ENCODE measurements around the gene PINLYP.

PINLYP gene

DNA sequence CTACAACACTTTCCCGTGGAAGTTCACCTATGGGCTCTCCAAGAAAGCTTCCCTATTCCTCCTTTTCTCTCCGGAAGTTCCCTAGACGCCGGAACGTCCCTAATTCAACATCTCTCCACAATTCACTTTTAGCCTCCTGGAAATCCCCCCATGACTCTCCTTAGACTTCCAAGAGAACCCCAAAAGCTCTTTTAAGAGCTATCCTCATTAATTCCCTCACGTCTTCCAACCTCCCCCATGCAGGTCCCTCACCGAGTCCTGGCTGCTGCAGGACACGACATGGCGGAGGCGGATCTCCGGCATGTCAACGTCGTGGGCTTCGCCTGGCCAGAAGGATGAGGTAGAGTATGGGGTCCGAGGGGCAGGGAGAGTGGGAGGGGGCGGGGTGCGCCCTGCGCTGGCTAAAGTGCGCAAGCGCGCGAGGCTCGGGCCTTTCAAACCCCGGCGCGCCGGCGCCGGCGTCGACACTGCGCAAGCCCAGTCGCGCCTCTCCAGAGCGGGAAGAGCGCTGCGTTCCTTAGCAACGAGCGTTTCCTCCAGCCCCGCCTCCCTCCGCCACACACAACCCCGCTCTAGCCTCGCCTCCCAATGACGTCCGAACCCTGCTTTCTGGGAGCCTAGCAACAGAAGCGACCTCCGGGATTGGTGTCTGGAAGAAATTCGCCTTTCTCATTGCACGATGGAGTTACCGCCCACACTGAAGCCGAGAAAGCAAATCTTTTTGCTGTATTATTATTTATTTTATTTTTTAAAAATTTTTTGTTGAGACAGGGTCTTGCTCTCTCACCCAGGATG is at the start of gene PINLYP, which contains the start of gene XRCC1:
PINLYP (plus strand) TSS at position 646 of the 795 bp plus-strand sequence. CDS start 1,391 bp downstream, outside the sequence.
XRCC1 (minus strand) TSS at position 372 of the 795 bp plus-strand sequence; CDS start at position 303, 69 bp downstream.
- Mint-ChIP-seq H3K36me3 (ENCODE audit: low read depth) (peaks cover 7% of the 10 kb centered on the region), H3K4me3 (peak within 1 kb of the TSS; percentile 90), H3K27ac (peak within 1 kb of the TSS; percentile 92), H3K27me3 (no peaks in the 10 kb centered on the region), H3K4me1 (ENCODE audit: low read depth) (peaks cover 59% of the 10 kb centered on the region), H3K9me3 (no peaks in the 10 kb centered on the region)

GRCh38 chr19:43525836-43526771 is 49.5 kb upstream of the PINLYP start:
- Mint-ChIP-seq H3K9me3 (no peaks in the 10 kb centered on the region), H3K4me1 (ENCODE audit: low read depth) (peaks cover 33% of the 10 kb centered on the region), H3K36me3 (ENCODE audit: low read depth) (no peaks in the 10 kb centered on the region), H3K27ac (peak overlapping the region; percentile 87), H3K4me3 (peak overlapping the region; percentile 80), H3K27me3 (no peaks in the 10 kb centered on the region)

DNA sequence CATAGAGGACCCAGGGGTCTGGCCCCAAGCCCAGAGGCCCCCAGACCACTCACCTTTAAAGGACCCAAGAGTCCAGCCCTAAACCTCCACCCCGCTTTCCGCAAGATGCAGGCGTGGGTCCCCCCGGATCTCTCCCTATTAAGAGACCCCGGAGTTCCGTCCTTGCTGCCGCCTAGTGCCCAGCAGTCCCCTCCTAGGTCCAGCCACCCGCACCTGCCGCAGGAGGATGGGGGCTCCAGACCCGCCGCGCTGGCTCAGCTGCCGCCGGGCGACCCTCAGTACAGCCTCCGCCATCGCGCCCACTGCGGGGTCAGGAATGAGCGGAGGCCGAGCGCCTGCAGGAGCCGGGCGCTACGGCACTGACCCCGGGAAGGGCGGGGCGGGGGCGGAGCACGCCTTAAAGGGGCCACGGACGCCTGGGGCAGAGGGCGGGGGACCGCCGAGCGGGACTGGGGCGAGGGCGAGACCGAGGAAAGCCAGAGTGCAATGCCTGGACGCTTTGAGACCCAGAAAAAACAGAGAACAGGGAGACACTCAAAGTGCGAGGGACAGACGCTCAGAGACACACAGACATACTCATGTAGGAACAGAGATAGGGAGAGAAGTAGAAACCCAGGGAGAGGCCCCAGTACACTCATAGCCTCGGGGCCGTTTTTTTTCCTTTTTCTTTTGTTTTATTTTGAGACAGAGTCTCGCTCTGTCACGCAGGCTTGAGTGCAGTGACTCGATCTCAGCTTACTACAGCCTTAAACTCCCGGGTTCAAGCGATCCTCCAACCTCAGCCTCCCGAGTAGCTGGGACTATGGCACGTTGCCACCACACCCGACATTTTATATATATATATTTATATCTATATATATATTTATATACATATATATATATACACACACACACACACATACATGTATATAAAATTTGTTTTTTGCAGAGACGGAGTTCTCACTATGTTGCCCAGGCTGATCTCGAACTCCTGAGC is 48.4 kb upstream of the PINLYP start, which contains the start of gene ETHE1:
ETHE1 (minus strand) TSS at position 318 of the 976 bp plus-strand sequence; CDS start at position 294, 24 bp downstream.
- H3K4me3 Mint-ChIP-seq = peak within 1 kb of the TSS; percentile 80
- H3K27me3 Mint-ChIP-seq = no peaks in the 10 kb centered on the region
- no peaks in the 10 kb centered on the region for H3K9me3 Mint-ChIP-seq
- peaks cover 36% of the 10 kb centered on the region for H3K4me1 Mint-ChIP-seq (ENCODE audit: low read depth)
- H3K27ac Mint-ChIP-seq = peak within 1 kb of the TSS; percentile 87
- no peaks in the 10 kb centered on the region for H3K36me3 Mint-ChIP-seq (ENCODE audit: low read depth)

GRCh38 chr19:43527860-43528622 is 47.6 kb upstream of the PINLYP start:
- Mint-ChIP-seq H3K4me1 (ENCODE audit: low read depth) (peaks cover 45% of the 10 kb centered on the region), H3K4me3 (peak overlapping the region; percentile 7), H3K27me3 (no peaks in the 10 kb centered on the region), H3K36me3 (ENCODE audit: low read depth) (no peaks in the 10 kb centered on the region), H3K9me3 (no peaks in the 10 kb centered on the region), H3K27ac (no peak overlapping the region)

GRCh38 chr19:43532571-43532961 is 43.0 kb upstream of the PINLYP start:
- H3K9me3 Mint-ChIP-seq = no peaks in the 10 kb centered on the region

DNA sequence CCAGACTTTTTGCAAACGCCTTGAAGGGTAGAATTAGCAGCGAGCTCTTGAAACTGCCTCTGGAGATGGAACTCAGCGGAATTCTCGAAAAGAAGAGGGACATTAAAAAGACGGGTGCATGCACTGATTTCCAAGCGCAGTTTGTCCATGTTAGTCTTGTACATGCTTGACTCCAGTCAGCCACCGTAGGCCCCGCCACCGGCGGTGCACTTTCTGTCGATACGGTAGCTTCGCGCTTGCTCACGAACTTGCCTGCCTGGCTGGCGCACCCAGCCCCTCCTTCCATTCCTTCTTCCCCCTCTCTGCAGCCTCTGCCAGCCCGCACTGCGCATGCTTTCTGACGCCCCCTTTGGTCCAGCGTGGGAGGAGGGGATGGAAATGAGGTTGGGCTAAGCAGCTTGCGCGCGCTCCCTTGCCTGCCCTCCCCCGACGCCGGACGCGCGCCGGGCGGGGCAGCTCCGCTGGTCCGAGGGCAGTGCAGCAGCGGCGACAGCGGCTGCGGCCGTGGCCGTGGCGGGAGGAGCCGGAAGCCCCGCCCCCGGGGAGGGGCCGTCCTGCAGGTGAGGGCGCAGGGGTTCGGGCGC is 42.5 kb upstream of the PINLYP start, which contains the start of gene ZNF575:
ZNF575 (plus strand) TSS at position 227 of the 584 bp plus-strand sequence. CDS start 1,235 bp downstream, outside the sequence.
- peak within 1 kb of the TSS; percentile 88 for H3K4me3 Mint-ChIP-seq
- no peaks in the 10 kb centered on the region for H3K9me3 Mint-ChIP-seq
- peaks cover 27% of the 10 kb centered on the region for H3K4me1 Mint-ChIP-seq (ENCODE audit: low read depth)
- H3K27me3 Mint-ChIP-seq = no peaks in the 10 kb centered on the region
- H3K36me3 Mint-ChIP-seq (ENCODE audit: low read depth) = peaks cover 8% of the 10 kb centered on the region
- H3K27ac Mint-ChIP-seq = peak within 1 kb of the TSS; percentile 92

More at GRCh38 chr19:43532571-43532961, 43.0 kb upstream of the PINLYP start:
- Mint-ChIP-seq H3K4me1 (ENCODE audit: low read depth) (peaks cover 32% of the 10 kb centered on the region), H3K36me3 (ENCODE audit: low read depth) (peaks cover 5% of the 10 kb centered on the region), H3K27ac (peak overlapping the region; percentile 89), H3K27me3 (no peaks in the 10 kb centered on the region), H3K4me3 (peak overlapping the region; percentile 88)

DNA sequence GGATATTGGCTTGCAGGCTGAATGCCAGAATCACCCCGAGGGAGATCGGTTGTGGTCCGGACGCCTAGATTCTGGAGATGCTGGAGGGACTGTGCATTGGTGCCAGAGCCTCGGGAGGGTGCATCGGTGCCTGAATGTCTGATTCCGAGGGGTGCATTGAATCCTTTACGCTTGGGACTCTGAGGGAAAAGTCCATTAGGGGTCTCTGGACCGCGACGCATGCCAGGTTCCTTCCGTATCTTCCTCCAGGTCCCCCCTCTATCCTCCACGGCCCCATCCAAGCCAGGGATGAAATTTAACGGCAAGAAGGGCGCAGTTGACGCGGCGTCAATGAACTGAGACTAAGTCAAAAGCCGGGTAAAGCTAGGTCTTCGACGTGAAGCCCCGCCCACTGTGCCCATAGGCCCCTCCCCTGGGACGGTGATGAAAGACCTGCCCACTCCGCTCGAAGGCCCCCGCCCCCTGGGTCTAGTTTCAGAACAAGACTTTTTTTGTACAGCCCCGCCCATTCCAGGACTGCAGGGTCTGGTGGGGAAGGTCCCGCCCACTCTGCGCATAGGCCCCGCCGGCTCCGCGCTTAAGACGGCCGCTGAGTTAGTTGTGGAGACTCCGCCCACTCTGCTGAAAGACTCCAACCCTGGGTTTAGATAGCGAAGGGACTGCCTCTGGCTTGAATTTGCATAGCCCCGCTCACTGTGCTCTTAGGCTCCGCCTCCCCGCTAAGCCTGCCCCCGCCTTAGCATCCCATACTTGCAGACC is 41.9 kb upstream of the PINLYP start:
- Mint-ChIP-seq H3K36me3 (ENCODE audit: low read depth) (peaks cover 15% of the 10 kb centered on the region), H3K4me1 (ENCODE audit: low read depth) (peaks cover 23% of the 10 kb centered on the region), H3K4me3 (peak overlapping the region; percentile 88), H3K27ac (peak overlapping the region; percentile 92), H3K27me3 (no peaks in the 10 kb centered on the region), H3K9me3 (no peaks in the 10 kb centered on the region)

DNA sequence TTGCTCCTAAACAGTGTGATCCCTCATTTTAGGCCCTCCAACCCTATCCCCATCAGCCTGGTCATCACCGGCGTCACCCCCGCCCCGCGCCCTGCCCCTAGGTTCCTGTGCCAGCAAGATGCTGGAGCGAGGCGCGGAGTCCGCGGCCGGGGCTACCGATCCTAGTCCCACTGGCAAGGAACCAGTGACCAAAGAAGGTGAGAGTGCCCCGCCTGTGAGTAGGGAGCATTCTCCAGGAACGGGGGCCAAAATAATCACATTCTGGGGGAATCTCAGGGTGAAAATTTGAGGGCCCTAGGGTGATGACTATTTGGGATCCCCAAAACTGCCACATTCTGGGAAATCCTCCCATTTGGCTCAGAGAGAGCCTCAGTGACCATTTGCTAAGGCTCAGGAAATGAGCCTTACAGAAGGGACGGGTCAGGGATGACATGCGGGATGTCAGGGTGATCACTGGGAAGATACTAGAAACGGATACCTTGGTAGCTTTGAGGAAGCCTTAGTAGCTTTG is 41.2 kb upstream of the PINLYP start:
- Mint-ChIP-seq H3K4me1 (ENCODE audit: low read depth) (peaks cover 23% of the 10 kb centered on the region), H3K27ac (peak overlapping the region; percentile 92), H3K27me3 (no peaks in the 10 kb centered on the region), H3K9me3 (peaks cover 4% of the 10 kb centered on the region), H3K36me3 (ENCODE audit: low read depth) (peaks cover 21% of the 10 kb centered on the region), H3K4me3 (peak overlapping the region; percentile 88)

DNA sequence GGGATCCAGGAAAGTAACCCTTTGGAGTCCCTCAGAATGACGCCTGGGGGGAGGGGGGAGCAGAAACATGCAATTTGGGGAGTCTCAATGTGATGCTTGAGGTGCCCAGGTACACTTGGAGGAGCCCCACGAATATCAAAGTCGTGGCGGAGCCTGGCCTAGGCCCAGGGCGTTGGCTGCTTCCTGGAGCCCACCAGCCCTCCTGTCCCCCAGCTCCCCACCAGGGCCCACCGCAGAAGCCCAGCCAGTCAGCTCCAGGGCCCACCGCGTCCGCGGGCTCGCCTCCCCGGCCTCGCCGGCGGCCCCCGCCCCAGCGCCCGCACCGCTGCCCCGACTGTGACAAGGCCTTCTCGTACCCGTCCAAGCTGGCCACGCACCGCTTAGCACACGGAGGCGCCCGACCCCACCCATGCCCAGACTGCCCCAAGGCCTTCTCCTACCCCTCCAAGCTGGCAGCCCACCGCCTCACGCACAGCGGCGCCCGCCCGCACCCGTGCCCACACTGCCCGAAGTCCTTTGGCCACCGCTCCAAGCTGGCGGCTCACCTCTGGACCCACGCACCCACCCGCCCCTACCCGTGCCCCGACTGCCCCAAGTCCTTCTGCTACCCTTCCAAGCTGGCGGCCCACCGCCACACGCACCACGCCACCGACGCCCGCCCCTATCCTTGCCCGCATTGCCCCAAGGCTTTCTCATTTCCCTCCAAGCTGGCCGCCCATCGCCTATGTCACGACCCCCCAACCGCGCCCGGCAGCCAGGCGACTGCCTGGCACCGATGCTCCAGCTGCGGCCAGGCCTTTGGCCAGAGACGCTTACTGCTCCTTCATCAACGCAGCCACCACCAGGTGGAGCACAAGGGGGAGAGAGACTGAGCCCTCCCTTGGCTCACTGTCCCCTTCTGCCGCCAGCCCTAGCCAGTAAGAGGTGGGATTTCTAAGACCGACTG is 40.5 kb upstream of the PINLYP start:
- Mint-ChIP-seq H3K36me3 (ENCODE audit: low read depth) (peaks cover 27% of the 10 kb centered on the region), H3K4me1 (ENCODE audit: low read depth) (peaks cover 23% of the 10 kb centered on the region), H3K27ac (no peak overlapping the region), H3K9me3 (peaks cover 5% of the 10 kb centered on the region), H3K4me3 (no peak overlapping the region), H3K27me3 (no peaks in the 10 kb centered on the region)

DNA sequence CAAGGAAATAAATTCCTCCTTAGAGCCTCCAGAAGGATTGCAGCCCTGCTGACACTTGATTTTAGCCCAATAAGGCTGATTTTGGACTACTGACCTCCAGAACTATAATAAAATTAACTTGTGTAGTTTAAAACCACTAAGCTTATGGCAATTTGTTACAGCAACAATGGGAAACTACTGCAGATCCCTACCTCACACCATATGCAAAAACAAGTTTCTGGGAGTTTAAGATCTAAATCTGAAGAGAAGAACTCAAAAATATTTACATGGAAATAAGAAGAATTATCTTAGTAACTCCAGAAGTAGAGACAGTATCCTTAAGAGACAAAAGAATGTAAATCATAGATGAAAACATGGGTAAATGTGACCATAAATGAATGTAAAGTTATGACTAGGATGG is 36.7 kb upstream of the PINLYP start:
- peaks cover 46% of the 10 kb centered on the region for H3K36me3 Mint-ChIP-seq (ENCODE audit: low read depth)
- peaks cover 6% of the 10 kb centered on the region for H3K4me1 Mint-ChIP-seq (ENCODE audit: low read depth)
- H3K27ac Mint-ChIP-seq = no peak overlapping the region
- H3K27me3 Mint-ChIP-seq = no peaks in the 10 kb centered on the region
- no peak overlapping the region for H3K4me3 Mint-ChIP-seq
- peaks cover 5% of the 10 kb centered on the region for H3K9me3 Mint-ChIP-seq

DNA sequence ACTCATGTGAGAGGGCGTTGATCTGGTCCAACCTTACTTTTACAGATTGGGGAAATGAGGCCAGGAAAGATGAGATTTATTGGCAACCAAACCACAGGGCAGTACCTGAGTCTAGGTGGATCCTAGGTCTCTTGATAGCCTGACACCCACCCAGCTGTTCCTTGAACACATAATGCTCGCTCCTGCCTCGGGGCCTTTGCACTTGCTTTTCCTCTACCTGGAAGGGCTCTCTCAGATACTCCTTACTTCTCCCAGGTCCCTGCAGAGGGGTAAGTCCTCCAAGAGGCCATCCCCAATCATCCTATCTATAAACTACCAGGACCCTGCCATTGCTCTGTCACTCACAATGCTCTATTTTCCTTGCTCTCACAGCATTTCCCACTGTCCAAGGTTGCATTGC is 35.2 kb upstream of the PINLYP start:
- Mint-ChIP-seq H3K4me1 (ENCODE audit: low read depth) (peaks cover 1% of the 10 kb centered on the region), H3K9me3 (peaks cover 5% of the 10 kb centered on the region), H3K36me3 (ENCODE audit: low read depth) (peaks cover 47% of the 10 kb centered on the region), H3K4me3 (no peak overlapping the region), H3K27ac (no peak overlapping the region), H3K27me3 (no peaks in the 10 kb centered on the region)

Data from stimulated activated naive CD8-positive, alpha-beta T cell treated with anti-CD3 and anti-CD28 coated beads, Interleukin-15, Interleukin-2, amounts not matched to agents 100 ng/mL and 50 ng/mL, for 24 hours (primary cell).